CD4-positive, alpha-beta memory T cell (primary cell): Measurements from ENCODE around the gene OSM. TPM values are rescaled to one million over a fixed set of nuclear protein-coding genes. Genes with fewer than 3 reads are reported as not detected.

Source experiments
- CTCF ChIA-PET: fragments of 350-600 bp; sonication (Branson Sonifier 250); formaldehyde crosslinking; loops from one replicate; lab custom pipeline; 2021; ENCODE audit warnings: inconsistent platforms; ENCODE audit not compliant: partially characterized antibody; lab: Charles Lee
- POLR2A ChIA-PET: fragments of 350-600 bp; sonication (Branson Sonifier 250); formaldehyde crosslinking; loops from one replicate; lab custom pipeline; 2021; ENCODE audit not compliant: partially characterized antibody; lab: Charles Lee
- DNase-seq, 5 donors: peaks; one replicate each; pipeline versions ENCODE4 v3.0.0 to v3.0.0-alpha.2; 2020 to 2022; ENCODE audit warnings: mixed read lengths in 1 of 5
- H3K27ac ChIP-seq: one replicate; pipeline ENCODE4 v1.7.0; 2013; ENCODE audit warnings: low read depth, low read length
- H3K27me3 ChIP-seq: 2 replicates; pipeline ENCODE4 v1.7.0; 2013; ENCODE audit warnings: mild to moderate bottlenecking, low read length, moderate library complexity; ENCODE audit not compliant: insufficient read depth
- H3K36me3 ChIP-seq: 2 replicates; pipeline ENCODE4 v1.7.0; 2013; ENCODE audit warnings: mild to moderate bottlenecking, low read length, moderate library complexity; ENCODE audit not compliant: insufficient read depth
- H3K4me1 ChIP-seq: 2 replicates; pipeline ENCODE4 v1.7.0; 2013; ENCODE audit warnings: mild to moderate bottlenecking, low read length, moderate library complexity; ENCODE audit not compliant: insufficient read depth
- H3K4me3 ChIP-seq, 2 donors: one replicate each; pipeline ENCODE4 v1.7.0; 2013; ENCODE audit warnings: low read length in 2 of 2, mild to moderate bottlenecking in 1 of 2
- H3K9me3 ChIP-seq, 2 donors: one replicate each; pipeline ENCODE4 v1.7.0; 2013; ENCODE audit warnings: low read length in 2 of 2, control low read depth in 1 of 2; ENCODE audit not compliant: control insufficient read depth in 1 of 2
- H3K27ac Mint-ChIP-seq, 7 donors: one replicate each; pipeline ENCODE4 v1.8.0; 2020 to 2021; ENCODE audit warnings: mixed read lengths in 7 of 7, mild to moderate bottlenecking in 6 of 7, inconsistent platforms in 3 of 7, moderate library complexity in 3 of 7
- H3K27me3 Mint-ChIP-seq, 2 donors: one replicate each; pipeline ENCODE4 v1.8.0; 2020 to 2021; ENCODE audit warnings: mixed read lengths in 2 of 2
- H3K36me3 Mint-ChIP-seq, 2 donors: one replicate each; pipeline ENCODE4 v1.8.0; 2020 to 2021; ENCODE audit warnings: mixed read lengths in 2 of 2, inconsistent platforms in 1 of 2, mild to moderate bottlenecking in 1 of 2
- H3K4me1 Mint-ChIP-seq, 4 donors: one replicate each; pipeline ENCODE4 v1.8.0; 2020 to 2021; ENCODE audit warnings: mixed read lengths in 4 of 4, mild to moderate bottlenecking in 1 of 4
- H3K4me3 Mint-ChIP-seq, 8 donors: one replicate each; pipeline ENCODE4 v1.8.0; 2020 to 2021; ENCODE audit warnings: mixed read lengths in 8 of 8, mild to moderate bottlenecking in 7 of 8, moderate library complexity in 6 of 8, inconsistent platforms in 3 of 8
- H3K9me3 Mint-ChIP-seq, 8 donors: one replicate each; pipeline ENCODE4 v1.8.0; 2020 to 2021; ENCODE audit warnings: mixed read lengths in 8 of 8, mild to moderate bottlenecking in 5 of 8, inconsistent platforms in 3 of 8, moderate library complexity in 1 of 8
- intact Hi-C: fragments of 100-400 bp; cut with micrococcal nuclease; formaldehyde crosslinking; loops from one replicate; pipeline ENCODE4 v1.15.1; 2023
- polyA plus RNA-seq, 2 donors: library from polyadenylated mRNA; unstranded; fragments of 300-500 nt; fragmentation: Illumina TruSeq; gene quantifications; one replicate each; pipeline ENCODE4 v1.2.3, GENCODE V29; 2021
- total RNA-seq, 2 experiments: library from RNA; stranded (reverse); gene quantifications; one replicate each; pipeline ENCODE4 v1.2.3, GENCODE V29; 2021

The OSM gene
- total and polyA plus RNA-seq, 4 experiments from 2014 or later: 1.1 to 103 (median 12.7) TPM

- peak overlapping the region; percentile 81 to 96 (median 94) for H3K27ac Mint-ChIP-seq
- peak overlapping the region; percentile 24 to 25 for H3K4me3 ChIP-seq
- no peaks in the 10 kb centered on the region for H3K9me3 Mint-ChIP-seq
- peaks cover 92% of the 10 kb centered on the region for H3K4me1 ChIP-seq
- POLR2A ChIA-PET: interaction anchor here (0.5 to 20.6 kb wide), 9 partner anchors 10 to 54 kb away, joined by 3 to 562 read pairs (median 3); partner anchors contain the start of genes CASTOR1, CCDC157, SF3A1 and TBC1D10A
- H3K27me3 Mint-ChIP-seq: no peaks in the 10 kb centered on the region
- no peaks in the 10 kb centered on the region for H3K9me3 ChIP-seq
- H3K27ac ChIP-seq: peak overlapping the region; percentile 64
- peaks cover 39 to 53% of the 10 kb centered on the region in 2 donors for H3K36me3 Mint-ChIP-seq
- H3K4me3 Mint-ChIP-seq: peak overlapping the region in 7 of 8 donors; percentile 57 to 78 (median 68)
- CTCF ChIA-PET: interaction anchor here (0.6 to 19.0 kb wide), 6 partner anchors 11 to 194 kb away, joined by 3 to 218 read pairs (median 4); partner anchors contain the start of genes CASTOR1 and TBC1D10A
- H3K4me1 Mint-ChIP-seq: peaks cover 60 to 97% (median 80%) of the 10 kb centered on the region in 4 donors
- no peaks in the 10 kb centered on the region for H3K27me3 ChIP-seq
- peaks cover 33% of the 10 kb centered on the region for H3K36me3 ChIP-seq
- peak in 1 of 5 donors; percentile 27 for DNase-seq
- intact Hi-C loops: no loop called here
Measured at GRCh38 chr22:30301995-30302809, 35.6 kb upstream of the OSM start.

GRCh38 chr22:30299322-30299721, 32.7 kb upstream of the OSM start:
- intact Hi-C loops: no loop called here
- H3K27ac Mint-ChIP-seq: peak overlapping the region in 4 of 7 donors; percentile 27 to 81 (median 76)
- no peaks in the 10 kb centered on the region for H3K9me3 Mint-ChIP-seq
- peak in 1 of 5 donors; percentile 20 for DNase-seq
- no peaks in the 10 kb centered on the region for H3K9me3 ChIP-seq
- H3K27ac ChIP-seq: peak overlapping the region; percentile 11
- H3K4me3 Mint-ChIP-seq: peak overlapping the region in 2 of 8 donors; percentile 21 to 44
- CTCF ChIA-PET: interaction anchor here (2.9 kb wide), 1 partner anchor 89 kb away, joined by 8 read pairs; the partner anchor contains the start of gene RNF215
- H3K27me3 ChIP-seq: no peaks in the 10 kb centered on the region
- POLR2A ChIA-PET: interaction anchor here (2.3 to 20.6 kb wide), 4 partner anchors 6 to 57 kb away, joined by 8 to 562 read pairs (median 171); partner anchors contain the start of genes CCDC157, SF3A1 and TBC1D10A
- peaks cover 85% of the 10 kb centered on the region for H3K4me1 ChIP-seq
- no peaks in the 10 kb centered on the region for H3K27me3 Mint-ChIP-seq
- peaks cover 43 to 71% of the 10 kb centered on the region in 2 donors for H3K36me3 Mint-ChIP-seq
- peaks cover 60% of the 10 kb centered on the region for H3K36me3 ChIP-seq
- H3K4me3 ChIP-seq: no peak overlapping the region
- H3K4me1 Mint-ChIP-seq: peaks cover 51 to 86% (median 72%) of the 10 kb centered on the region in 4 donors

- no peaks in the 10 kb centered on the region for H3K27me3 Mint-ChIP-seq
- Histone ChIP-seq H3K27me3 (no peaks in the 10 kb centered on the region), H3K4me1 (peaks cover 74% of the 10 kb centered on the region), H3K27ac (peak overlapping the region; percentile 24), H3K4me3 (no peak overlapping the region), H3K36me3 (peaks cover 68% of the 10 kb centered on the region), H3K9me3 (no peaks in the 10 kb centered on the region)
- H3K27ac Mint-ChIP-seq: peak overlapping the region; percentile 77 to 92 (median 81)
- CTCF ChIA-PET: interaction anchor here (1.1 to 2.9 kb wide), 4 partner anchors 8 to 190 kb away, joined by 4 to 8 read pairs (median 4); partner anchors contain the start of genes CASTOR1 and RNF215
- POLR2A ChIA-PET: interaction anchor here (1.3 to 20.6 kb wide), 6 partner anchors 7 to 126 kb away, joined by 4 to 562 read pairs (median 9); partner anchors contain the start of genes CASTOR1, CCDC157, SF3A1 and TBC1D10A
- H3K4me3 Mint-ChIP-seq: peak overlapping the region in 2 of 8 donors; percentile 62
- H3K4me1 Mint-ChIP-seq: peaks cover 40 to 75% (median 62%) of the 10 kb centered on the region in 4 donors
- intact Hi-C loops: no loop called here
- no peaks in the 10 kb centered on the region for H3K9me3 Mint-ChIP-seq
- DNase-seq: peak in 1 of 5 donors; percentile 21
- H3K36me3 Mint-ChIP-seq: peaks cover 47 to 76% of the 10 kb centered on the region in 2 donors
Measured at GRCh38 chr22:30297991-30298701, 31.5 kb upstream of the OSM start.

- Mint-ChIP-seq H3K36me3 (peaks cover 43 to 74% of the 10 kb centered on the region in 2 donors), H3K27ac (peak overlapping the region; percentile 77 to 92 (median 89)), H3K27me3 (no peaks in the 10 kb centered on the region), H3K4me3 (peak overlapping the region in 3 of 8 donors; percentile 59 to 62 (median 62)), H3K9me3 (no peaks in the 10 kb centered on the region), H3K4me1 (peaks cover 34 to 68% (median 56%) of the 10 kb centered on the region in 4 donors)
- Histone ChIP-seq H3K4me1 (peaks cover 66% of the 10 kb centered on the region), H3K27me3 (no peaks in the 10 kb centered on the region), H3K27ac (peak overlapping the region; percentile 24), H3K36me3 (peaks cover 74% of the 10 kb centered on the region), H3K4me3 (no peak overlapping the region), H3K9me3 (no peaks in the 10 kb centered on the region)
- intact Hi-C loops: no loop called here
- ChIA-PET POLR2A (interaction anchor here (1.0 to 20.6 kb wide), 8 partner anchors 8 to 127 kb away, joined by 3 to 562 read pairs (median 9); partner anchors contain the start of genes CASTOR1, CCDC157, SF3A1 and TBC1D10A), CTCF (interaction anchor here (1.1 to 2.9 kb wide), 4 partner anchors 8 to 189 kb away, joined by 4 to 8 read pairs (median 4); partner anchors contain the start of genes CASTOR1 and RNF215)
- DNase-seq: peak in 1 of 5 donors; percentile 5
Measured at GRCh38 chr22:30297276-30297990, 30.8 kb upstream of the OSM start.

- DNase-seq: no peak
- ChIA-PET POLR2A (interaction anchor here (1.0 to 15.0 kb wide), 5 partner anchors 9 to 127 kb away, joined by 3 to 333 read pairs (median 4); partner anchors contain the start of genes CCDC157 and SF3A1), CTCF (interaction anchor here (0.9 to 2.9 kb wide), 5 partner anchors 9 to 189 kb away, joined by 3 to 8 read pairs (median 3); partner anchors contain the start of gene RNF215)
- H3K27me3 ChIP-seq: no peaks in the 10 kb centered on the region
- H3K27me3 Mint-ChIP-seq: no peaks in the 10 kb centered on the region
- peaks cover 30 to 63% (median 51%) of the 10 kb centered on the region in 4 donors for H3K4me1 Mint-ChIP-seq
- H3K36me3 Mint-ChIP-seq: peaks cover 42 to 71% of the 10 kb centered on the region in 2 donors
- peak overlapping the region; percentile 20 for H3K27ac ChIP-seq
- H3K9me3 Mint-ChIP-seq: no peaks in the 10 kb centered on the region
- H3K4me3 ChIP-seq: no peak overlapping the region
- peaks cover 60% of the 10 kb centered on the region for H3K4me1 ChIP-seq
- H3K36me3 ChIP-seq: peaks cover 79% of the 10 kb centered on the region
- intact Hi-C loops: no loop called here
- H3K9me3 ChIP-seq: no peaks in the 10 kb centered on the region
- peak overlapping the region; percentile 76 to 94 (median 89) for H3K27ac Mint-ChIP-seq
- peak overlapping the region in 5 of 8 donors; percentile 30 to 59 (median 49) for H3K4me3 Mint-ChIP-seq
Measured at GRCh38 chr22:30296833-30297232, 30.2 kb upstream of the OSM start.

GRCh38 chr22:30296324-30296723, 29.7 kb upstream of the OSM start:
- CTCF ChIA-PET: interaction anchor here (0.9 to 1.5 kb wide), 5 partner anchors 9 to 188 kb away, joined by 3 to 7 read pairs (median 3); no protein-coding TSS in a partner anchor
- POLR2A ChIA-PET: interaction anchor here (1.1 to 15.0 kb wide), 6 partner anchors 9 to 128 kb away, joined by 4 to 333 read pairs (median 5); partner anchors contain the start of genes CCDC157, SF3A1 and TBC1D10A
- H3K36me3 Mint-ChIP-seq: peaks cover 39 to 73% of the 10 kb centered on the region in 2 donors
- Histone ChIP-seq H3K36me3 (peaks cover 79% of the 10 kb centered on the region), H3K27ac (peak overlapping the region; percentile 20), H3K4me1 (peaks cover 57% of the 10 kb centered on the region), H3K4me3 (no peak overlapping the region), H3K9me3 (no peaks in the 10 kb centered on the region), H3K27me3 (no peaks in the 10 kb centered on the region)
- no peaks in the 10 kb centered on the region for H3K27me3 Mint-ChIP-seq
- peak overlapping the region; percentile 76 to 94 (median 89) for H3K27ac Mint-ChIP-seq
- H3K4me3 Mint-ChIP-seq: peak overlapping the region in 7 of 8 donors; percentile 17 to 59 (median 35)
- peaks cover 27 to 62% (median 46%) of the 10 kb centered on the region in 4 donors for H3K4me1 Mint-ChIP-seq
- no peaks in the 10 kb centered on the region for H3K9me3 Mint-ChIP-seq
- intact Hi-C loops: no loop called here
- DNase-seq: peak in 2 of 5 donors; percentile 22 to 27
